Activated naive CD4-positive, alpha-beta T cell treated with Interleukin-2 at 50 U/mL for 16 hours (primary cell): ENCODE results near the gene SDHC.

Source experiments
- DNase-seq: peaks from one replicate; pipeline ENCODE4 v3.0.0-alpha.2; 2020

Gene SDHC

GRCh38 chr1:161314201-161314981, at the start of gene SDHC:
Gene SDHC (plus strand): TSS chr1:161314381. CDS start chr1:161314406, 25 bp downstream.
- DNase-seq: peak; percentile 90

- DNase-seq: no peak
Measured at GRCh38 chr1:161265305-161265704, 48.9 kb upstream of the SDHC start.

GRCh38 chr1:161266202-161266601, 48.0 kb upstream of the SDHC start:
- DNase-seq: no peak

- DNase-seq: no peak
Measured at GRCh38 chr1:161266836-161267235, 47.3 kb upstream of the SDHC start.

- DNase-seq: no peak
Measured at GRCh38 chr1:161267321-161267720, 46.9 kb upstream of the SDHC start.

GRCh38 chr1:161273402-161273801, 40.8 kb upstream of the SDHC start:
- no peak for DNase-seq

- DNase-seq: no peak
Measured at GRCh38 chr1:161274874-161275273, 39.3 kb upstream of the SDHC start.

- no peak for DNase-seq
Measured at GRCh38 chr1:161282991-161283390, 31.2 kb upstream of the SDHC start.

- DNase-seq: no peak
Measured at GRCh38 chr1:161285113-161285512, 29.1 kb upstream of the SDHC start.

GRCh38 chr1:161285521-161285920, 28.7 kb upstream of the SDHC start:
- DNase-seq: no peak

GRCh38 chr1:161287482-161288054, 26.6 kb upstream of the SDHC start:
- no peak for DNase-seq

- DNase-seq: no peak
Measured at GRCh38 chr1:161290779-161291178, 23.4 kb upstream of the SDHC start.

GRCh38 chr1:161297415-161297814, 16.8 kb upstream of the SDHC start:
- DNase-seq: no peak

- DNase-seq: no peak
Measured at GRCh38 chr1:161298116-161298515, 16.1 kb upstream of the SDHC start.

- DNase-seq: no peak
Measured at GRCh38 chr1:161299347-161299746, 14.8 kb upstream of the SDHC start.

GRCh38 chr1:161300478-161300877, 13.7 kb upstream of the SDHC start:
- no peak for DNase-seq

GRCh38 chr1:161304927-161305866, 9.0 kb upstream of the SDHC start:
- peak; percentile 4 for DNase-seq

- DNase-seq: peak; percentile 86
Measured at GRCh38 chr1:161305867-161306519, 8.2 kb upstream of the SDHC start.

GRCh38 chr1:161307230-161307768, 6.9 kb upstream of the SDHC start:
- DNase-seq: peak; percentile 8

- DNase-seq: no peak
Measured at GRCh38 chr1:161307892-161308638, 6.1 kb upstream of the SDHC start.

GRCh38 chr1:161309868-161310267, 4.3 kb upstream of the SDHC start, which contains the start of gene MPZ:
Gene MPZ (minus strand): TSS chr1:161309968. CDS start chr1:161309905, 63 bp downstream.
- no peak for DNase-seq
